ENCODE measurements around the gene CCDC192. TPM values are rescaled to one million over a fixed set of nuclear protein-coding genes. Genes with fewer than 3 reads are reported as not detected.
"Not testable (repeated sequence)": the region's sequence is repeated elsewhere in the genome, so short reads cannot be mapped to it uniquely, and the experiment has no call there.

CCDC192 gene
- total and polyA plus RNA-seq, 2 donors = 0.09 to 0.11 TPM

DNA sequence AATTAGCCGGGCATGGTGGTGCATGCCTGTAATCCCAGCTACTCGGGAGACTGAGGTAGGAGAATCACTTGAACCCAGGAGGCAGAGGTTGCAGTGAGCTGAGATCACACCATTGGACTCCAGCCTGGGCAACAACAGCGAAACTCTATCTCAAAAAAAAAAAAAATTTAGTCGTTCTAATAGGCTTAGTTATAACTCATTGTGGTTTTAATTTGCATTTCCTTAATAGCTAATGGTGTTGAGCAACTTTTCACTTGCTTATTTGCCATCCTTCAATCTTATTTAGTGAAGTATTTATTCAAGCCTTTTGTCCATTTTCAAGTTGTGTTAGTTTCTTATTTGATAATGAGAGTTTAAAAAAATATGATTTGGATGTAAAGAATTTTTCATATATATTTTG, 9.9 kb downstream of the CCDC192 start:
- 70% methylated on average over 4 of the region's 4 CpGs for WGBS
- DNase-seq (ENCODE audit: low read depth in 6 of 9, low spot score in 9 of 9); H3K27me3 ChIP-seq (ENCODE audit: control insufficient read depth in 2 of 2, insufficient read depth in 1 of 2, low read length in 1 of 2); H3K4me3 ChIP-seq (ENCODE audit: low read length in 2 of 2); H3K27ac ChIP-seq (ENCODE audit: low read depth in 1 of 2, low read length in 1 of 2); H3K36me3 ChIP-seq (ENCODE audit: control insufficient read depth in 2 of 2, insufficient read depth in 2 of 2, low read length in 1 of 2); H3K4me1 ChIP-seq (ENCODE audit: control insufficient read depth in 2 of 2, insufficient read depth in 2 of 2, low read length in 2 of 2); H3K9me3 ChIP-seq (ENCODE audit: control insufficient read depth in 2 of 2, insufficient read depth in 1 of 2, low read length in 1 of 2): not testable (repeated sequence)

DNA sequence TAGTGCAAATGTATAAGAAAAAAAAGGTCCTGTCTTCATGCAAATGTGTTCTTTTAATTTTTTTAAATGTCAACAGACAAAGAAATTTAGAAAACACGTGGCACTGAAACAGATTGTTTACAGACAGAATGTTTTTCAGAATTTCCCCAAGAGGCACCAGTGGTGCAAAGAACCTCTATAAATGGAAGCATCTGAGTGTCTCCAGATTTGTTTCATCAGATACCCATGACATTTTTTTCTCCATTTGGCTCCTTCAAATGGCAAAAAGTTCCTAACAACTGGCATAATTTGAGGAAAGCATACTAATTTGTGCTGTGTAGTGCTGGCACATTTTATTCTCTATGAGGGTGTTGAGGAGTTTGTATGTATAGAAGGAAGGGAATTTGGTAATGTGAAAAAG, 15.0 kb downstream of the CCDC192 start:
- H3K36me3 ChIP-seq (ENCODE audit: control insufficient read depth in 2 of 2, insufficient read depth in 2 of 2, low read length in 1 of 2) = no peaks in the 10 kb centered on the region
- H3K27ac ChIP-seq (ENCODE audit: low read depth in 1 of 2, low read length in 1 of 2) = no peak overlapping the region
- WGBS = 87% methylated on average over 1 of the region's 1 CpG
- H3K4me3 ChIP-seq (ENCODE audit: low read length in 2 of 2) = no peak overlapping the region
- no peak for DNase-seq (ENCODE audit: low read depth in 6 of 9, low spot score in 9 of 9)
- no peaks in the 10 kb centered on the region for H3K4me1 ChIP-seq (ENCODE audit: control insufficient read depth in 2 of 2, insufficient read depth in 2 of 2, low read length in 2 of 2)
- H3K27me3 ChIP-seq (ENCODE audit: control insufficient read depth in 2 of 2, insufficient read depth in 1 of 2, low read length in 1 of 2) = no peaks in the 10 kb centered on the region
- peaks cover 0 to 6% of the 10 kb centered on the region in 2 donors for H3K9me3 ChIP-seq (ENCODE audit: control insufficient read depth in 2 of 2, insufficient read depth in 1 of 2, low read length in 1 of 2)

DNA sequence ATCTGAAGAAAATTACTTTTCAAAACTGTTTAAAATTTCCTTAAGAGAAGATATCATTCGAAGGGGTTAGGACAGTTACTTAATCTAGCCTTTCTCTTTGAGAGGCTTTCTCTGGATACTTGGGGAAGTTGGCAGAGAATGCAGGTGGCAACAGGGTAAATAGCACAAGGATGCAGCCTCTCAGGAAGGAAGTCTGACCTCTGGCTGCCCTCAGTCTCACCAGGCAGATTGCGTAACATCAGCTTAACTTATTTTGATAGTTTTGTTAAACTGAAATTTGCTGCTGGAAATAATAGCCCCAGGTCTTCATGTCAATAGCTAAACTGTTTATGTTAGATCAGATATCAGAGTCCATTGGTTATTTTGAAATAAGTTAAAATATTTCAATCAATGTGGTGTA, 20.4 kb downstream of the CCDC192 start:
- DNase-seq (ENCODE audit: low read depth in 6 of 9, low spot score in 9 of 9) = no peak
- WGBS = 45% methylated on average over 2 of the region's 2 CpGs

DNA sequence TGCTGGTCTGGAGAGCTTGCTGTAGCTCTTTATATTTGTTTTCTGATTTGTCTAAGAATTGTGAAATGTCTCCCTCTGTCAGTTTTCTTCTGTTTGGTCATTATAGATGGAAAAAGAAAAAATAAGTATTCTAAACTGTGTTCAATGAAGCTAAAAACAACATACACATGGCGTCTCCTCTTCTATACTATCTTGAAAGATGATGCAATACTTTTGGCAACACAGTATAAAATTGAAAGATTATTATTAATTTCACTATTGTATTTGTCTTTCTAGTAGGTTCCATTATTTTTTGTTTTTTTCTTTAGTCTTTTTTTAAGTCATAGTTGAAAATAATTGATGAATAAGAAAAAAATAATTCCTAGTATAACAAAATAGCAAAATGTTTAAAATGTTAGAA, 22.5 kb downstream of the CCDC192 start:
- DNase-seq (ENCODE audit: low read depth in 6 of 9, low spot score in 9 of 9) = no peak
- no peaks in the 10 kb centered on the region for H3K27me3 ChIP-seq (ENCODE audit: control insufficient read depth in 2 of 2, insufficient read depth in 1 of 2, low read length in 1 of 2)

More for the DNA sequence above, 20.4 kb downstream of the CCDC192 start:
- no peaks in the 10 kb centered on the region for H3K27me3 ChIP-seq (ENCODE audit: control insufficient read depth in 2 of 2, insufficient read depth in 1 of 2, low read length in 1 of 2)
- H3K9me3 ChIP-seq (ENCODE audit: control insufficient read depth in 2 of 2, insufficient read depth in 1 of 2, low read length in 1 of 2) = peaks cover 0 to 6% of the 10 kb centered on the region in 2 donors
- H3K27ac ChIP-seq (ENCODE audit: low read depth in 1 of 2, low read length in 1 of 2) = no peak overlapping the region
- H3K36me3 ChIP-seq (ENCODE audit: control insufficient read depth in 2 of 2, insufficient read depth in 2 of 2, low read length in 1 of 2) = no peaks in the 10 kb centered on the region
- no peak overlapping the region for H3K4me3 ChIP-seq (ENCODE audit: low read length in 2 of 2)
- no peaks in the 10 kb centered on the region for H3K4me1 ChIP-seq (ENCODE audit: control insufficient read depth in 2 of 2, insufficient read depth in 2 of 2, low read length in 2 of 2)

DNA sequence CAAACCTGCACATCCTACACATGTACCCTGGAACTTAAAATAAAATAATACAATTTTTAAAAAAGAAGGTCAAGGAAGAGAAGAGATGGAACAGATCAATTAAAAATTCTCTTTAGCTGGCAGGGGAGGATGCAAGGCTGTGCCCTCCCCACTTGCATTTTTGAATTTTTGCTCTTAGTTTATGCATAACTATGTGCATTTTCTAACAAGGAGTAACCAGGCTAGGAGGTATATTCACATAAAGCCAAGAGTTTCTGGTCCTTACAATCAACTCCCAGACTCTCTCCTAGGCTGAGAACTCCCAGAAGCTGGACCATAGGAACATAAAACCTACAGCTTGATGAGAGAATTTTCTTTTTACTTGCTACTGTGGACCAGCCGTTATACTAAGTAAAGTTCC, 29.8 kb downstream of the CCDC192 start:
- Histone ChIP-seq H3K4me3 (ENCODE audit: low read length in 2 of 2) (no peak overlapping the region), H3K9me3 (ENCODE audit: control insufficient read depth in 2 of 2, insufficient read depth in 1 of 2, low read length in 1 of 2) (no peaks in the 10 kb centered on the region), H3K4me1 (ENCODE audit: control insufficient read depth in 2 of 2, insufficient read depth in 2 of 2, low read length in 2 of 2) (no peaks in the 10 kb centered on the region), H3K27ac (ENCODE audit: low read depth in 1 of 2, low read length in 1 of 2) (no peak overlapping the region), H3K36me3 (ENCODE audit: control insufficient read depth in 2 of 2, insufficient read depth in 2 of 2, low read length in 1 of 2) (no peaks in the 10 kb centered on the region), H3K27me3 (ENCODE audit: control insufficient read depth in 2 of 2, insufficient read depth in 1 of 2, low read length in 1 of 2) (no peaks in the 10 kb centered on the region)
- WGBS = 100% methylated on average over 1 of the region's 1 CpG
- no peak for DNase-seq (ENCODE audit: low read depth in 6 of 9, low spot score in 9 of 9)

More for the DNA sequence above, 22.5 kb downstream of the CCDC192 start:
- no peaks in the 10 kb centered on the region for H3K36me3 ChIP-seq (ENCODE audit: control insufficient read depth in 2 of 2, insufficient read depth in 2 of 2, low read length in 1 of 2)
- H3K9me3 ChIP-seq (ENCODE audit: control insufficient read depth in 2 of 2, insufficient read depth in 1 of 2, low read length in 1 of 2) = peaks cover 0 to 2% of the 10 kb centered on the region in 2 donors
- WGBS = 93% methylated on average over 1 of the region's 1 CpG
- H3K27ac ChIP-seq (ENCODE audit: low read depth in 1 of 2, low read length in 1 of 2) = no peak overlapping the region
- H3K4me1 ChIP-seq (ENCODE audit: control insufficient read depth in 2 of 2, insufficient read depth in 2 of 2, low read length in 2 of 2) = no peaks in the 10 kb centered on the region
- no peak overlapping the region for H3K4me3 ChIP-seq (ENCODE audit: low read length in 2 of 2)

DNA sequence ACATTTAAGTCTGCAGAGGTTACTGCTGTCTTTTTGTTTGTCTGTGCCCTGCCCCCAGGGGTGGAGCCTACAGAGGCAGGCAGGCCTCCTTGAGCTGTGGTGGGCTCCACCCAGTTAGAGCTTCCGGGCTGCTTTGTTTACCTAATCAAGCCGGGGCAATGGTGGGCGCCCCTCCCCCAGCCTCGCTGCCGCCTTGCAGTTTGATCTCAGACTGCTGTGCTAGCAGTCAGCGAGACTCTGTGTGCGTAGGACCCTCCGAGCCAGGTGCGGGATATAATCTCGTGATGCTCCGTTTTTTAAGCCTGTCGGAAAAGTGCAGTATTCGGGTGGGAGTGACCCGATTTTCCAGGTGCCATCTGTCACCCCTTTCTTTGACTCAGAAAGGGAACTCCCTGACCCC, 36.2 kb downstream of the CCDC192 start:
- not testable (repeated sequence) for H3K4me3 ChIP-seq (ENCODE audit: low read length in 2 of 2); H3K27me3 ChIP-seq (ENCODE audit: control insufficient read depth in 2 of 2, insufficient read depth in 1 of 2, low read length in 1 of 2); H3K36me3 ChIP-seq (ENCODE audit: control insufficient read depth in 2 of 2, insufficient read depth in 2 of 2, low read length in 1 of 2); DNase-seq (ENCODE audit: low read depth in 6 of 9, low spot score in 9 of 9); H3K9me3 ChIP-seq (ENCODE audit: control insufficient read depth in 2 of 2, insufficient read depth in 1 of 2, low read length in 1 of 2); H3K27ac ChIP-seq (ENCODE audit: low read depth in 1 of 2, low read length in 1 of 2); H3K4me1 ChIP-seq (ENCODE audit: control insufficient read depth in 2 of 2, insufficient read depth in 2 of 2, low read length in 2 of 2)
- 91% methylated on average over 14 of the region's 14 CpGs for WGBS

DNA sequence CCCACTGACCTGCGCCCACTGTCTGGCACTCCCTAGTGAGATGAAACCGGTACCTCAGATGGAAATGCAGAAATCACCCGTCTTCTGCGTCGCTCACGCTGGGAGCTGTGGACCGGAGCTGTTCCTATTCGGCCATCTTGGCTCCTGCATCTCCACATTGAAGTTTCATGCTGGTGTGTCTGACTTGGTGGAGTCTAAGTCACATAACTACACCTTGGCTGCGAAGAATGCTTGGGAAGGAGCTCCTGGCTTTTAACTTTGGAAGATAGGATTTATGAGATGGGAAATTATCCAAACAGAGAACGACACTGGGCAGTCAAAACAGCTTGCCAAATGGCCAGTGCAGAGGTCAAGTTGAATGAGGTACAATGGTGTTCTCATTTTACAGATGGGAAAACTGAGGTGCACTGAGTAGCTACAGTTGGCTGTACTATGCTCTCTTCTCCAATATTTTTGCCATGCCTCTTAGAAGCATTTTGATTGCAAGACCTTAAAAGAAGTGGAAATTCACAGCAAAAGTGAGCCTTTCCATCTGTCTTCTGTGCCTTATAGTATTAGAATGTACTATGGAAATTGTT, 36.7 kb downstream of the CCDC192 start:
- no peaks in the 10 kb centered on the region for H3K36me3 ChIP-seq (ENCODE audit: control insufficient read depth in 2 of 2, insufficient read depth in 2 of 2, low read length in 1 of 2)
- H3K9me3 ChIP-seq (ENCODE audit: control insufficient read depth in 2 of 2, insufficient read depth in 1 of 2, low read length in 1 of 2) = no peaks in the 10 kb centered on the region
- DNase-seq (ENCODE audit: low read depth in 6 of 9, low spot score in 9 of 9) = no peak
- WGBS = 98% methylated on average over 8 of the region's 10 CpGs
- peaks cover 0 to 8% of the 10 kb centered on the region in 2 donors for H3K4me1 ChIP-seq (ENCODE audit: control insufficient read depth in 2 of 2, insufficient read depth in 2 of 2, low read length in 2 of 2)
- H3K27me3 ChIP-seq (ENCODE audit: control insufficient read depth in 2 of 2, insufficient read depth in 1 of 2, low read length in 1 of 2) = no peaks in the 10 kb centered on the region
- no peak overlapping the region for H3K27ac ChIP-seq (ENCODE audit: low read depth in 1 of 2, low read length in 1 of 2)
- no peak overlapping the region for H3K4me3 ChIP-seq (ENCODE audit: low read length in 2 of 2)

DNA sequence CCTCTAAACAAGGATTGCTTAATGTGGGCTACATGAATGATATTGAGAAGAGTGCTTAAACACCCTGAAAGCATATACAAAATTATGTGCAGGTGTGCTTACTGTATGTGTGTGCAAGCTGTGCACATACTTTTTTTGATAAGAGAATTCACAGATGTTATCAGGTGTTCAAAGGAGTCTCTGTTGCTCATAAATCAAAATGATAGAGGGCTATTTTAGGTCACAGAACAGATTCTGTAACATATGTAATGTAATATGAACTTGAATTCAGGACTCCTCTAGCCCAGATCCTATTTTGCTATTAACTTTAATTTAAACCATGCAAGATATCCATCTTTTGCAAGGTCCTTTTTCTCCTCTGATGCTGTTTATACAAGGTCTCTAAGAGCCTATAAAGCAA, 38.2 kb downstream of the CCDC192 start:
- Histone ChIP-seq H3K27ac (ENCODE audit: low read depth in 1 of 2, low read length in 1 of 2) (no peak overlapping the region), H3K9me3 (ENCODE audit: control insufficient read depth in 2 of 2, insufficient read depth in 1 of 2, low read length in 1 of 2) (no peaks in the 10 kb centered on the region), H3K4me3 (ENCODE audit: low read length in 2 of 2) (no peak overlapping the region), H3K4me1 (ENCODE audit: control insufficient read depth in 2 of 2, insufficient read depth in 2 of 2, low read length in 2 of 2) (peaks cover 0 to 8% of the 10 kb centered on the region in 2 donors), H3K27me3 (ENCODE audit: control insufficient read depth in 2 of 2, insufficient read depth in 1 of 2, low read length in 1 of 2) (no peaks in the 10 kb centered on the region), H3K36me3 (ENCODE audit: control insufficient read depth in 2 of 2, insufficient read depth in 2 of 2, low read length in 1 of 2) (no peaks in the 10 kb centered on the region)
- DNase-seq (ENCODE audit: low read depth in 6 of 9, low spot score in 9 of 9) = no peak

DNA sequence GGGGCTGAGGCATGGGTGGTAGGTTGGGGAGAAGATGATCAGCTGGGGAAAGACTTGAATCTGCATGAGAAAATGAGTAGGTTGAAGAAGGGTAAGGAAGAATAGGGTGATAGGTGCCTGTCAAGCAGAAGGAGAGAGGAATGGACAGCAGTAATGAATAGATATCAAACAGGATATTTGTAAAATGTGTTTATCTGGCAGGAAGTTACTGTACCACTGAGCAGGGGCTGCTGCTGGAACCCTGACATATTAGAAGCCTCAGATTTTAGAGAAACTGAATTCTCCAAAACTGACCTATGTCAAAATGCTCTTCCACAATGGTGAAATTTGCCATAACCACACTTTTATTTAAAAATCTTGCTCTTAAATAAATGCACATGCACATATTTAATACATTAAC, 41.0 kb downstream of the CCDC192 start:
- no peak overlapping the region for H3K4me3 ChIP-seq (ENCODE audit: low read length in 2 of 2)
- no peaks in the 10 kb centered on the region for H3K9me3 ChIP-seq (ENCODE audit: control insufficient read depth in 2 of 2, insufficient read depth in 1 of 2, low read length in 1 of 2)
- no peak overlapping the region for H3K27ac ChIP-seq (ENCODE audit: low read depth in 1 of 2, low read length in 1 of 2)
- no peak for DNase-seq (ENCODE audit: low read depth in 6 of 9, low spot score in 9 of 9)
- no peaks in the 10 kb centered on the region for H3K36me3 ChIP-seq (ENCODE audit: control insufficient read depth in 2 of 2, insufficient read depth in 2 of 2, low read length in 1 of 2)
- H3K27me3 ChIP-seq (ENCODE audit: control insufficient read depth in 2 of 2, insufficient read depth in 1 of 2, low read length in 1 of 2) = no peaks in the 10 kb centered on the region
- H3K4me1 ChIP-seq (ENCODE audit: control insufficient read depth in 2 of 2, insufficient read depth in 2 of 2, low read length in 2 of 2) = peaks cover 0 to 8% of the 10 kb centered on the region in 2 donors

DNA sequence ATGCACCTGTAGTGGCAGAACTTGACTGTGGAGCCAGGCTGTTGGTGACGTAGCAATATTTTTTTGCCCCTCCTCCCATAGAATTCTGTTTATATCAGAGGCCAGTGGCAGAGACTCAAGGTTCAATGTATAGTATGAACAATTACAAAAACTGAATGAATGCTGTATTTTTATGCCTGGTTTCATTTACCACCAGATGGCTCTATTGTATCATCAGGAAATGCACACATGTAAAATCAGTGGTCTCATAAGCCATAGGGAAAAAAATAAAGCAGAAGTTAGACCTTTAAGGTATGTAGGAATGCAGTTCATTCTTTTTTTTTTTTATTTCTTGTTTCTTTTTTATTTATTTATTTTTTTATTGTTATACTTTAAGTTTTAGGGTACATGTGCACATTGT, 43.6 kb downstream of the CCDC192 start:
- Histone ChIP-seq H3K4me3 (ENCODE audit: low read length in 2 of 2) (no peak overlapping the region), H3K36me3 (ENCODE audit: control insufficient read depth in 2 of 2, insufficient read depth in 2 of 2, low read length in 1 of 2) (no peaks in the 10 kb centered on the region), H3K9me3 (ENCODE audit: control insufficient read depth in 2 of 2, insufficient read depth in 1 of 2, low read length in 1 of 2) (no peaks in the 10 kb centered on the region), H3K27me3 (ENCODE audit: control insufficient read depth in 2 of 2, insufficient read depth in 1 of 2, low read length in 1 of 2) (no peaks in the 10 kb centered on the region), H3K4me1 (ENCODE audit: control insufficient read depth in 2 of 2, insufficient read depth in 2 of 2, low read length in 2 of 2) (no peaks in the 10 kb centered on the region), H3K27ac (ENCODE audit: low read depth in 1 of 2, low read length in 1 of 2) (no peak overlapping the region)
- no peak for DNase-seq (ENCODE audit: low read depth in 6 of 9, low spot score in 9 of 9)
- 90% methylated on average over 1 of the region's 1 CpG for WGBS
